Erythroblast (primary cell): Measurements from ENCODE around the gene APELA.

Source experiments
- GATA1 ChIP-seq: IDR thresholded peaks from 2 replicates; pipeline ENCODE4 v1.6.1; 2011; ENCODE audit warnings: low read depth, mild to moderate bottlenecking, control low read depth, low read length, moderate library complexity
- POLR2A ChIP-seq: IDR thresholded peaks from 2 replicates; pipeline ENCODE4 v1.6.1; 2011; ENCODE audit warnings: mild to moderate bottlenecking, low read length

DNA sequence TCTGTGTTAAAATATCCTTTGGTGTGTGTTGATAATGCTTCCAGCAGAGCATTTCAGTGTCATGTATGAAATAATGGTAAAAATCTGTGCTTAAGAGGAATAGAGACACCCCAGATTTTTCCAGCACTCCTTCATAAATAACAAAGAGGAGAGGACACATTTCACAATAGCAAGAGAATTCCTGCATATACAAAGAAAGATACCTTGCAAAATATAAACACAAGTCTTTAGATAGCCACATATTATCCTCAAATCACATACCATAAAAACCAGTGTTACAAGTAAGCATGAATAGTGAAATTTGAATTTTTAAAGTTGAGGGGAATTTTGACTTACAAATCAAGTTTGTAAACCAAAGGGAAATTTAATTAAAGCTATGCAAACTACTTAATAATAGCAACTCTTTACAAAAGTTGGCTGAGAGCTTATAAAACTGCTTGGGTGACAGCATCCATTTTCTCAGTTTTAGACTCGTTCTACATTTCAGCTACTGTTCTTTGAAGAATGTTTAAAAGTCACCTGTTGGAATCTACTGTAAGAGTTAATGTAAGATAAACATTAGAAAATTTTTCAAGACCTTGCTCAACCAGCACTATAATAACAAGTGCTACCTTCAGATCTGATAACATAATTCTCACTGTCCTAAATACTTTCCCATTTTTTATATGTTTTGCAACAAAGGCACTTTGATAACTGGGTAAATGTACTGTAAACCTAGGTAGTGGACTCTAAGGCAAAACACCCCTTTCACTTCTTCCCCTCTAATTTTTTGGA, 3.7 kb downstream of the APELA start:
- TF ChIP-seq POLR2A = no peak
- TF ChIP-seq GATA1 = no peak
